Measurements from ENCODE around the gene VAV1. TPM values are rescaled to one million over a fixed set of nuclear protein-coding genes. Genes with fewer than 3 reads are reported as not detected.

Gene VAV1
- total RNA-seq, 1 experiment from 2014 or later: 0.83 TPM

- no peak for TF ChIP-seq ZBTB43 (CRISPR knock-in tag; IDR thresholded peaks at IDR 0.05)
- TF ChIP-seq ESRRA (CRISPR knock-in tag; IDR thresholded peaks at IDR 0.05; ENCODE audit: borderline replicate concordance): no peak
- TF ChIP-seq ZNF138 (CRISPR knock-in tag; conservative IDR thresholded peaks at IDR 0.05): no peak
- no peak for TF ChIP-seq ZNF396 (CRISPR knock-in tag; IDR thresholded peaks at IDR 0.05; ENCODE audit: borderline replicate concordance)
- TF ChIP-seq OVOL2 (CRISPR knock-in tag; IDR thresholded peaks at IDR 0.05; ENCODE audit: borderline replicate concordance): no peak
- TF ChIP-seq FOXP1 (CRISPR knock-in tag; IDR thresholded peaks at IDR 0.05; ENCODE audit: borderline replicate concordance): no peak
- no peak for TF ChIP-seq GRHL2 (CRISPR knock-in tag; IDR thresholded peaks at IDR 0.05; ENCODE audit: insufficient replicate concordance, severe bottlenecking)
Measured at GRCh38 chr19:6854758-6855157, 82.2 kb downstream of the VAV1 start (continued).

- Mint-ChIP-seq H3K4me3 (no peak overlapping the region), H3K27ac (no peak overlapping the region), H3K4me1 (no peaks in the 10 kb centered on the region), H3K36me3 (peaks cover 15% of the 10 kb centered on the region), H3K27me3 (ENCODE audit: low read depth) (peaks cover 7% of the 10 kb centered on the region; the same call in 1 of the 2 replicates), H3K9me3 (peaks cover 27% of the 10 kb centered on the region)
- ChIA-PET POLR2A (interaction anchor here (0.6 kb wide), 1 partner anchor 73 kb away, joined by 7 read pairs; no protein-coding TSS in a partner anchor), CTCF (no interaction called here)
- DNase-seq (ENCODE audit: low spot score): no peak
- no peak for ATAC-seq
- TF ChIP-seq USF2 (CRISPR knock-in tag; IDR thresholded peaks at IDR 0.05): no peak
- TF ChIP-seq MAX (CRISPR knock-in tag; IDR thresholded peaks at IDR 0.05): no peak
- no peak for TF ChIP-seq ZNF219 (CRISPR knock-in tag; IDR thresholded peaks at IDR 0.05; ENCODE audit: borderline replicate concordance)
- TF ChIP-seq FOXJ3 (CRISPR knock-in tag; IDR thresholded peaks at IDR 0.05; ENCODE audit: borderline replicate concordance): no peak
- no peak for TF ChIP-seq NR1H2 (CRISPR knock-in tag; IDR thresholded peaks at IDR 0.05)
- TF ChIP-seq PRDM15 (CRISPR knock-in tag; IDR thresholded peaks at IDR 0.05): no peak
- TF ChIP-seq PRRX2 (CRISPR knock-in tag; IDR thresholded peaks at IDR 0.05): no peak
- TF ChIP-seq ZNF423 (CRISPR knock-in tag; IDR thresholded peaks at IDR 0.05): no peak
- no peak for TF ChIP-seq ATF2 (CRISPR knock-in tag; IDR thresholded peaks at IDR 0.05; ENCODE audit: borderline replicate concordance, low read depth)
- TF ChIP-seq FOXK1 (CRISPR knock-in tag; IDR thresholded peaks at IDR 0.05): no peak
- TF ChIP-seq E2F5 (CRISPR knock-in tag; IDR thresholded peaks at IDR 0.05): no peak
- no peak for TF ChIP-seq ZNF121 (CRISPR knock-in tag; IDR thresholded peaks at IDR 0.05)
- no peak for TF ChIP-seq TEAD1 (CRISPR knock-in tag; IDR thresholded peaks at IDR 0.05)
- no peak for TF ChIP-seq RELA (CRISPR knock-in tag; IDR thresholded peaks at IDR 0.05; ENCODE audit: borderline replicate concordance)
Measured at GRCh38 chr19:6856749-6857372, 84.4 kb downstream of the VAV1 start.
